H9 (cell line): Measurements from ENCODE around the gene L3MBTL4. TPM values are rescaled to one million over a fixed set of nuclear protein-coding genes. Genes with fewer than 3 reads are reported as not detected.

Experiments used
- DNase-seq: peaks from one replicate; pipeline ENCODE4 v3.0.0-alpha.2; 2017
- H2AFZ ChIP-seq: one replicate; pipeline ENCODE4 v1.6.1; 2013; ENCODE audit warnings: mild to moderate bottlenecking, low read length, control low read depth, moderate library complexity
- H2AK5ac ChIP-seq: 2 replicates; pipeline ENCODE4 v1.6.1; 2013; ENCODE audit warnings: low read length, control low read depth, mixed read lengths; ENCODE audit not compliant: insufficient read length
- H2BK120ac ChIP-seq: one replicate; pipeline ENCODE4 v1.6.1; 2013; ENCODE audit warnings: low read depth, mild to moderate bottlenecking, low read length, control low read depth, inconsistent platforms; ENCODE audit not compliant: poor library complexity, severe bottlenecking
- H2BK12ac ChIP-seq: 2 replicates; pipeline ENCODE4 v1.6.1; 2013; ENCODE audit warnings: low read length, control low read depth, mixed read lengths, low read depth; ENCODE audit not compliant: insufficient read length
- H2BK15ac ChIP-seq: 2 replicates; pipeline ENCODE4 v1.6.1; 2013; ENCODE audit warnings: low read depth, low read length, control low read depth
- H2BK20ac ChIP-seq: one replicate; pipeline ENCODE4 v1.6.1; 2013; ENCODE audit warnings: low read depth, mild to moderate bottlenecking, low read length, control low read depth, inconsistent platforms; ENCODE audit not compliant: poor library complexity, severe bottlenecking
- H2BK5ac ChIP-seq: 2 replicates; pipeline ENCODE4 v1.6.1; 2013; ENCODE audit warnings: low read length, control low read depth, mixed read lengths; ENCODE audit not compliant: insufficient read length
- H3K14ac ChIP-seq: 2 replicates; pipeline ENCODE4 v1.6.1; 2013; ENCODE audit warnings: low read length, control low read depth; ENCODE audit not compliant: insufficient read depth
- H3K18ac ChIP-seq: 2 replicates; pipeline ENCODE4 v1.6.1; 2013; ENCODE audit warnings: low read depth, mild to moderate bottlenecking, mixed read lengths, low read length, control low read depth; ENCODE audit not compliant: insufficient read length
- H3K23ac ChIP-seq: 2 replicates; pipeline ENCODE4 v1.6.1; 2013; ENCODE audit warnings: low read length, control low read depth, mixed read lengths, low read depth; ENCODE audit not compliant: insufficient read length
- H3K23me2 ChIP-seq: 2 replicates; pipeline ENCODE4 v1.6.1; 2013; ENCODE audit warnings: low read depth, mild to moderate bottlenecking, mixed read lengths, low read length, control low read depth; ENCODE audit not compliant: insufficient read length, poor library complexity, severe bottlenecking
- H3K27ac ChIP-seq: 2 replicates; pipeline ENCODE4 v1.5.1; 2013; ENCODE audit warnings: low read length, control low read depth, mixed read lengths, low read depth; ENCODE audit not compliant: insufficient read length
- H3K27me3 ChIP-seq: 2 replicates; pipeline ENCODE4 v1.6.1; 2013; ENCODE audit warnings: low read length, control low read depth, inconsistent platforms; ENCODE audit not compliant: insufficient read depth
- H3K4ac ChIP-seq: 2 replicates; pipeline ENCODE4 v1.6.1; 2013; ENCODE audit warnings: low read depth, mild to moderate bottlenecking, control low read depth, inconsistent platforms, low read length, moderate library complexity
- H3K4me1 ChIP-seq: 2 replicates; pipeline ENCODE4 v1.6.1; 2013; ENCODE audit warnings: low read length, control low read depth, inconsistent platforms; ENCODE audit not compliant: insufficient read depth
- H3K4me2 ChIP-seq: 2 replicates; pipeline ENCODE4 v1.6.1; 2013; ENCODE audit warnings: low read length, control low read depth, mixed read lengths; ENCODE audit not compliant: insufficient read length, insufficient read depth
- H3K56ac ChIP-seq: 2 replicates; pipeline ENCODE4 v1.6.1; 2013; ENCODE audit warnings: low read depth, mild to moderate bottlenecking, mixed read lengths, low read length, control low read depth; ENCODE audit not compliant: insufficient read length
- H3K79me1 ChIP-seq: 2 replicates; pipeline ENCODE4 v1.6.1; 2013; ENCODE audit warnings: low read depth, mild to moderate bottlenecking, moderate library complexity, low read length, control low read depth, inconsistent platforms; ENCODE audit not compliant: insufficient read depth, poor library complexity, severe bottlenecking
- H3K79me2 ChIP-seq: 2 replicates; pipeline ENCODE4 v1.6.1; 2013; ENCODE audit warnings: low read length, control low read depth, inconsistent platforms; ENCODE audit not compliant: insufficient read depth
- H3K9ac ChIP-seq: 2 replicates; pipeline ENCODE4 v1.6.1; 2013; ENCODE audit warnings: low read length, control low read depth, mixed read lengths; ENCODE audit not compliant: insufficient read length; ENCODE audit errors: extremely low read depth
- H3K9me3 ChIP-seq: one replicate; pipeline ENCODE4 v1.6.1; 2013; ENCODE audit warnings: low read depth, low read length, inconsistent platforms; ENCODE audit not compliant: control insufficient read depth
- H3T11ph ChIP-seq: one replicate; pipeline ENCODE4 v1.6.1; 2013; ENCODE audit warnings: mild to moderate bottlenecking, low read length, control low read depth, inconsistent platforms
- H4K20me1 ChIP-seq: one replicate; pipeline ENCODE4 v1.6.1; 2013; ENCODE audit not compliant: control insufficient read depth, insufficient read length, insufficient read depth
- H4K5ac ChIP-seq: 2 replicates; pipeline ENCODE4 v1.6.1; 2013; ENCODE audit warnings: low read depth, mild to moderate bottlenecking, mixed read lengths, low read length, control low read depth; ENCODE audit not compliant: insufficient read length
- H4K8ac ChIP-seq: replicated peaks from 2 replicates; pipeline ENCODE4 v1.6.1; 2013; ENCODE audit warnings: low read length, control low read depth, mixed read lengths, low read depth; ENCODE audit not compliant: insufficient read length
- H4K91ac ChIP-seq: 2 replicates; pipeline ENCODE4 v1.6.1; 2013; ENCODE audit warnings: low read depth, mild to moderate bottlenecking, moderate library complexity, mixed read lengths, low read length, control low read depth; ENCODE audit not compliant: insufficient read length
- H3K27ac Mint-ChIP-seq, 3 experiments: 2 replicates in 2 of 3; 3 replicates in 1 of 3; pipeline ENCODE4 v1.8.0; 2020 to 2021; ENCODE audit warnings: mixed read lengths in 3 of 3, mild to moderate bottlenecking in 1 of 3, moderate library complexity in 1 of 3
- H3K27me3 Mint-ChIP-seq: 2 replicates; pipeline ENCODE4 v1.8.0; 2021; ENCODE audit warnings: low read depth, mild to moderate bottlenecking, moderate library complexity, mixed read lengths
- H3K36me3 Mint-ChIP-seq, 3 experiments: 2 replicates in 2 of 3; 3 replicates in 1 of 3; pipeline ENCODE4 v1.8.0; 2020 to 2021; ENCODE audit warnings: low read depth in 3 of 3, mixed read lengths in 3 of 3; ENCODE audit not compliant: insufficient read depth in 1 of 3
- H3K4me1 Mint-ChIP-seq, 2 experiments: 2 replicates each; pipeline ENCODE4 v1.8.0; 2020; ENCODE audit warnings: mixed read lengths in 2 of 2
- H3K4me3 Mint-ChIP-seq, 2 experiments: 2 replicates in 1 of 2; 3 replicates in 1 of 2; pipeline ENCODE4 v1.8.0; 2020 to 2021; ENCODE audit warnings: mild to moderate bottlenecking in 2 of 2, mixed read lengths in 2 of 2, moderate library complexity in 1 of 2
- H3K9me3 Mint-ChIP-seq, 2 experiments: 2 replicates in 1 of 2; 3 replicates in 1 of 2; pipeline ENCODE4 v1.8.0; 2020; ENCODE audit warnings: mild to moderate bottlenecking in 2 of 2, mixed read lengths in 2 of 2, moderate library complexity in 1 of 2
- WGBS: extraction: QIAGEN DNeasy Blood & Tissue Kit; methylation state at CpG from one replicate; pipeline ENCODE4 v1.1.7; 2013; ENCODE audit warnings: missing lambda C conversion rate, low lambda C conversion rate, mixed read lengths; ENCODE audit not compliant: insufficient read length; ENCODE audit errors: extremely low coverage; 5-methylcytosine and 5-hydroxymethylcytosine counted together
- total RNA-seq: library from RNA; stranded (reverse); gene quantifications from 2 replicates; pipeline ENCODE4 v1.2.1, GENCODE V29; 2021
- TF ChIP-seq, protein P1 (sequence below): fragments of 200-600 bp; sonication (generic); conservative IDR thresholded peaks from 3 replicates; pipeline ENCODE4 v1.8.0; 2021; ENCODE audit warnings: antibody characterized with exemption, mild to moderate bottlenecking

Gene L3MBTL4
- total RNA-seq, 1 experiment from 2014 or later: 1.9 TPM

- H3K79me2 ChIP-seq: no peaks in the 10 kb centered on the region
- no CpG with 5 or more reads among the region's 3 CpGs for WGBS
- Mint-ChIP-seq H3K4me3 (no peak overlapping the region), H3K36me3 (no peaks in the 10 kb centered on the region), H3K9me3 (no peaks in the 10 kb centered on the region), H3K27ac (peak overlapping the region in 1 of 3 experiments; percentile 31; a peak in 1 of 7 replicates), H3K27me3 (no peaks in the 10 kb centered on the region), H3K4me1 (peaks cover 22 to 23% of the 10 kb centered on the region in 2 experiments)
- H3K4me2 ChIP-seq: no peak overlapping the region
- H4K5ac ChIP-seq: no peak overlapping the region
- peaks cover 5% of the 10 kb centered on the region for H3K4me1 ChIP-seq
- H3K27ac ChIP-seq: no peak overlapping the region
- TF ChIP-seq, protein P1, sequence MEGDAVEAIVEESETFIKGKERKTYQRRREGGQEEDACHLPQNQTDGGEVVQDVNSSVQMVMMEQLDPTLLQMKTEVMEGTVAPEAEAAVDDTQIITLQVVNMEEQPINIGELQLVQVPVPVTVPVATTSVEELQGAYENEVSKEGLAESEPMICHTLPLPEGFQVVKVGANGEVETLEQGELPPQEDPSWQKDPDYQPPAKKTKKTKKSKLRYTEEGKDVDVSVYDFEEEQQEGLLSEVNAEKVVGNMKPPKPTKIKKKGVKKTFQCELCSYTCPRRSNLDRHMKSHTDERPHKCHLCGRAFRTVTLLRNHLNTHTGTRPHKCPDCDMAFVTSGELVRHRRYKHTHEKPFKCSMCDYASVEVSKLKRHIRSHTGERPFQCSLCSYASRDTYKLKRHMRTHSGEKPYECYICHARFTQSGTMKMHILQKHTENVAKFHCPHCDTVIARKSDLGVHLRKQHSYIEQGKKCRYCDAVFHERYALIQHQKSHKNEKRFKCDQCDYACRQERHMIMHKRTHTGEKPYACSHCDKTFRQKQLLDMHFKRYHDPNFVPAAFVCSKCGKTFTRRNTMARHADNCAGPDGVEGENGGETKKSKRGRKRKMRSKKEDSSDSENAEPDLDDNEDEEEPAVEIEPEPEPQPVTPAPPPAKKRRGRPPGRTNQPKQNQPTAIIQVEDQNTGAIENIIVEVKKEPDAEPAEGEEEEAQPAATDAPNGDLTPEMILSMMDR: no peak
- H3K18ac ChIP-seq: no peak overlapping the region
- H3K27me3 ChIP-seq: no peaks in the 10 kb centered on the region
- no peaks in the 10 kb centered on the region for H3K79me1 ChIP-seq
- H3K14ac ChIP-seq: no peak overlapping the region
- H2BK5ac ChIP-seq: no peak overlapping the region
- H3K9me3 ChIP-seq: no peaks in the 10 kb centered on the region
- no peak overlapping the region for H2BK12ac ChIP-seq
- H3K23ac ChIP-seq: no peak overlapping the region
- H3K4ac ChIP-seq: no peak overlapping the region
- H2BK120ac ChIP-seq: no peak overlapping the region
- no peak overlapping the region for H4K8ac ChIP-seq
- H3K23me2 ChIP-seq: no peaks in the 10 kb centered on the region
- no peak overlapping the region for H3K56ac ChIP-seq
- DNase-seq: no peak
- no peak overlapping the region for H3K9ac ChIP-seq
- no peak overlapping the region for H2AK5ac ChIP-seq
- no peaks in the 10 kb centered on the region for H4K20me1 ChIP-seq
- no peak overlapping the region for H3T11ph ChIP-seq
- H2BK15ac ChIP-seq: no peak overlapping the region
- no peak overlapping the region for H2AFZ ChIP-seq
- H2BK20ac ChIP-seq: no peak overlapping the region
- no peak overlapping the region for H4K91ac ChIP-seq
Measured at GRCh38 chr18:5982332-5982731, 432.4 kb downstream of the L3MBTL4 start.
